ENCODE measurements around the gene LTO1. TPM values are rescaled to one million over a fixed set of nuclear protein-coding genes. Genes with fewer than 3 reads are reported as not detected.
A peak's percentile ranks its signal among the peaks of the same experiment; 100 is the strongest.

Gene LTO1
- total RNA-seq, 2 donors from 2014 or later = 23.4 to 37.7 TPM

DNA sequence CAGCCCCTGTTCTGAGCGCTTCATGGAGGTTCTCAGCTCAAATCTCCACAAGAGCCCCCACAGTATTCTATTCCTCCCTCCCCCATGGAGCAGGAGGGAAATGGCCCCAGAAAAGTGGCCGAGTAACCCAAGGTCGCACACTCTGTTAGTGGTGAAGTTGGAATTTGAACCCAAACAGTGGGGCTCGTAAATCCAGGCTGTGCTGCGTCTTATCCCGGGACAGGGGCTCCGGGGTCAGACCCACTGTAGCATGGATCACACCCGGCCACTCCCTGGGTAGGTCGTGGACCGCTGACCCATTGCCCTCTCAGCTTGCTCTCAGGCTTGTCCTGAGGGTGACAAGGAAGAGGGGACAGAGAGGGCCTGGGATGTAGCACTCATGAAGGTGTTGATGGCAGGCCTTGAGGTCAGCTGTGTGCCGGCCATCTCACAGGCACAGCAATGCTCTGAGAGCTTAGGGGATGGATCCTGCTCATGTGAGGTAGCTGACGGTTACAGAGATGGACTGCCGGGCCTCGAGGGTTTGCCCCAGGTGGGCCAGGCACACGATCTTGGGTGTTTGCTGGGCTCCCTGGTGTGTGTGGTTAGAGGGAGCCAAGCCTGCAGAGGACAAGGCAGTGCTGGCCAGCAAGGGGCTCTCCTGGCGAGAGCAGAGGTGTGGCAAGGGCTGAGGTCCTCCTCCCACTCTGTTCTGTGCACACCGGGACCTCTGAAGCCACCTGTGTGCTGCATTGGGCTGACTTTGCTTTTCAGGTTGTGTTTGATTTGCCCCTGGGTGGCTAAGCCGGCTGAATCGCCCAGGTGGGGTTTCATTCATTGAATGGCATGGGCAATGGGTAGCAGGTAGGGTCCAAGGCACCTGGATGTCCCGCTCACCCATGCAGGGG lies 31.0 kb upstream of the LTO1 start:
- H3K27ac Mint-ChIP-seq = no peak overlapping the region
- H3K4me1 Mint-ChIP-seq (ENCODE audit: low read depth in 2 of 2) = no peaks in the 10 kb centered on the region
- peak in 1 of 2 donors; percentile 34 for ATAC-seq
- no peaks in the 10 kb centered on the region for H3K9me3 Mint-ChIP-seq
- H3K36me3 Mint-ChIP-seq = no peaks in the 10 kb centered on the region
- no peak for DNase-seq (ENCODE audit: low spot score)
- H3K4me3 Mint-ChIP-seq = no peak overlapping the region
- H3K27me3 Mint-ChIP-seq = peaks cover 17 to 21% of the 10 kb centered on the region in 2 donors

DNA sequence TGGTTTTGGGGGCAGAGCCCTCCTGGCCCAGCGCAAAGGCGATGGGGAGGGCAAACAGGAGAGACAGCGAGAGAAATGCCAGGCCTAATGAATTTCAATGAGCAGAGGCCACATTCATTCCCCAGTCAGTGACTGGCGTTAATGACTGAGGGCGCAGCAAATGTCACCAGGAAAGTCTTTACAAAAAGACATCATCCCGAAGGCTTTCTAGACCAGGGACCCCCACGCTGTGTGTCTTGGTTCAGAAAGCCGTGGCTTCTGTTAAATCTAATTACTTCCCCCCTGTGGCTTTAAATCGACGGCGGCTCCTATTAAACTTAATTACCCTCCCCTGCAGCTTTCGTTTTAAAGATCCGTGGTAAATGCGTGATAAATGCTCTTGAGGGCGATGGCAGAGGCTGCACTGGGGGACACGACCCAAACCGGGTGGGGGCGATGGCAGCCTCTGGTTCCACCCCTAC lies 30.2 kb upstream of the LTO1 start:
- H3K27ac Mint-ChIP-seq = no peak overlapping the region
- H3K4me1 Mint-ChIP-seq (ENCODE audit: low read depth in 2 of 2) = no peaks in the 10 kb centered on the region
- no peaks in the 10 kb centered on the region for H3K9me3 Mint-ChIP-seq
- no peak overlapping the region for H3K4me3 Mint-ChIP-seq
- H3K36me3 Mint-ChIP-seq = no peaks in the 10 kb centered on the region
- peaks cover 20 to 22% of the 10 kb centered on the region in 2 donors for H3K27me3 Mint-ChIP-seq
- DNase-seq (ENCODE audit: low spot score) (no peak), ATAC-seq (no peak)

DNA sequence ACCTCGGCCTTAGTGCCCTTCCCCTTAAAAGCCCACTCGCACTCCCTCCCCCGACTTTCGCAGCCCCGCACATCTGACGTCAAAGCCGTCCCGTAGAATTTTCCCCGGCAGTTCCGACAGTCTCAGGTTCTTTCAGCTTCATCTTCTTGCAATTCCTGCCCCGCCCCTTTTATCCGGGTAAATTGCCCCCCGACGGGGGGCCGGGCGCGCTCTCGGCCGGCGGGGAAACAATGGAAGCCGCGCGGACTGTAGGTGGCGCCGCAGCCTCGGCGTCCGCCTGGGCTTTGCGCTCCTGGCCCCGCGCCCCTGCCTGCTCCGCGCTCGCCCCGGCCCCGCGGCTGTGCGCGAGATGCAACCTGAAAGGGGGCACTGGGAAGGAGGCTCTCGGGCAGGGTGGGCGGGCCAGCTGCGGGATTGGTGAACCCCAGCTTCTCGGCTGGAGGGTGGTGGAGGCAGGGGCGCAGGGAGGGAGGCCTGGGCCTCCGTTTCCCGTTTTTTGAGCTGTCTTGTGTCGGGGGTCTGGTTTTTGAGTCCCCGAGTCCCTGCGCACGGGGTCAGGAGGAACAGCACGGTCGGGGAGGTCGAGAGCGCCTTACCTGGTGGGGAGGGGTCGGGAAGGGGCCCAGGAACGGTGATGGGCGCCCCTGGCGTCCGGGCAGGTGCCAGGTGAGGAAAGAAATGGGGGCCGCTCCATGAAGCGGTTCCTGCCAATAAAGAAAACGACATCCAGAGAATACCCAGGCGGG lies 29.5 kb upstream of the LTO1 start:
- no peaks in the 10 kb centered on the region for H3K9me3 Mint-ChIP-seq
- H3K27ac Mint-ChIP-seq = no peak overlapping the region
- no peaks in the 10 kb centered on the region for H3K4me1 Mint-ChIP-seq (ENCODE audit: low read depth in 2 of 2)
- DNase-seq (ENCODE audit: low spot score) = no peak
- H3K36me3 Mint-ChIP-seq = no peaks in the 10 kb centered on the region
- H3K27me3 Mint-ChIP-seq = peaks cover 22 to 23% of the 10 kb centered on the region in 2 donors
- ATAC-seq = no peak
- no peak overlapping the region for H3K4me3 Mint-ChIP-seq

DNA sequence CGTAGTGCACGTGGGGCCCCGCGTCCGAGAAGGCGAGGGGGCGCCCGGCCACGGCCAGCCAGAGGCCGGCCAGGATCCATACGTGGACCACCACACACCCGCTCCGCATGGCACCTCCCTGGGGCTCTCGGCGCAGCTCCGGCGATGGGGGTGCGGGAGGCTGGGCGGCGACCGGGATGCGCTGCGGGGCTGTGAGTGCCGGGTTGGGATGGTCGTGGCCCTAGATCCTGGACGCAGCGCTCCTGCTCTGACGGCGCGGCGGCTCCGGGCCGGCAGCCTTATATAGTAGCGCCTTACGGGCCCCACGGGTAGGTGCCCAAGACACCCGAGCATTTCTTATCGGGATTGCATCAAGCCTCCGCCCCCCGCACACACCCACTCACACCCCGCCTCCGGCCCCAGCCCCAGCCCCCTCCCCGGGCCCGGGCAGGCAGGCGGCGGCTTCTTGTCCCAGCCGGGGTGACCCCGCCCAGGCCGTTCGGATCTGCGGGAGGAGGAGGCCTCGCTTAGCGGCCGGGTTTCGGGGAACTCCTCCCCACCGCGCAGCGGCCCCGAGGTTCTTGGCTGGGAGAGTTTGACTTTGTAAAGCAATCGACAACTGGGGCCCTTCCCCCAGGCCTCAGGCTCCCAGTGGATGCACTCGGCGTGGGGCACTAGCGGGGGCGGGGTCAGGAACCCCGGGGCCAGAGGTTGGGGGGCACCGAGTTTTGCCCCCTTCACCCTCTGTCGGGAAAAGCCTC lies 28.8 kb upstream of the LTO1 start, which contains the start of gene FGF19:
TSS of gene FGF19 (minus strand) at position 255 of the 740 bp plus-strand sequence. CDS start at position 109, 146 bp downstream.
- ATAC-seq (peak in 1 of 2 donors; percentile 19), DNase-seq (ENCODE audit: low spot score) (no peak)
- no peak within 1 kb of the TSS for H3K27ac Mint-ChIP-seq
- H3K9me3 Mint-ChIP-seq = no peaks in the 10 kb centered on the region
- no peaks in the 10 kb centered on the region for H3K4me1 Mint-ChIP-seq (ENCODE audit: low read depth in 2 of 2)
- H3K27me3 Mint-ChIP-seq = peaks cover 22 to 23% of the 10 kb centered on the region in 2 donors
- no peaks in the 10 kb centered on the region for H3K36me3 Mint-ChIP-seq
- H3K4me3 Mint-ChIP-seq = no peak within 1 kb of the TSS

DNA sequence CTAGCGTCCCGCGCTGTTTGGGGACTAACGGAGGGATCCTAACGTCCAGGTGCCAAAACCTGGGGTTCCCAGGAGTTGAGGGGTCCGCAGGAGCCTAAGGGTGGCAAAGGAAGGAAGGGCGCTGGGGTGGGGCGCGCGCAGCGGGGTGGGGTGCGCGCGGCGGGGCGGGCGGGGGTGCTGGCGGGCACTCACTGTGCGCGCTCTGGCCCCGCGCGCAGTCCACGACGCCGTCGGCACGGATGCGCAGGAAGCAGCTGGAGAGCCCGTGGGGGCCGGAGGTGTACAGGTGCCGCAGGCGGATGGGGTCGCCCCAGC lies 28.3 kb upstream of the LTO1 start:
- Mint-ChIP-seq H3K36me3 (no peaks in the 10 kb centered on the region), H3K4me1 (ENCODE audit: low read depth in 2 of 2) (no peaks in the 10 kb centered on the region), H3K27ac (no peak overlapping the region), H3K9me3 (no peaks in the 10 kb centered on the region), H3K27me3 (peaks cover 22 to 26% of the 10 kb centered on the region in 2 donors), H3K4me3 (no peak overlapping the region)
- ATAC-seq (no peak), DNase-seq (ENCODE audit: low spot score) (no peak)

DNA sequence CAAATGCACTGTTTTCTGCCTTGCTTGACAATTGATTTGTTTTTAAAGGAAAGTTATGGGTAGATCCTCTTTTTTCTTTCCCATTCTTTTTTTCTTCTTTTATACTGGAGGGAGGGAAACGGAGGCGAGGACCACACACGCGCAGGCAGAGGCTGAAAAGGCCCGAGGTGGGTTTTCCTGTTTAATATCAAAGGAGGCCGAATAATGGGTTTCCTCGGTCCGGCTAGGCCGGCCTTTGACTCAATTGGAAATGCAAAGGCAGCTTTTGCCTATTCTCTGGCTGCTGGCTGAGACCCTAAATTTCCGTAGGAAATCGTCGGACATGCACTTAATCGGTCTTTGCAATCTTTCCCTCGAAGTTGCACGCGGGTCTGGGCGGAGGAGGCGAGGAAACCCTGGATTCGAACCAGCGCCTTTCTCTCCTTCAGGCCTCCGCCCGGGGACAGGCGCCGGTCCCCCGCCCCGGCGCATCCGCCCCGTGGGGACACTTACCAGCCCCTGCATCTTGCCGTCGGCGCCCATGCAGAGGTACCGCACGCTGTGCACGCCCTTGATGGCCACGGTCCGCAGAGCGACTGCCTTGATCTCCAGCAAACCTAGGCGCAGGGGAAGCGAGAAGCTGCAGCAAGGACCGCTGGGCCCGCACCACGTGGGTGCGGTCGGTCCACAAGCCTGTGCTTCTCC lies 27.8 kb upstream of the LTO1 start:
- Mint-ChIP-seq H3K4me1 (ENCODE audit: low read depth in 2 of 2) (no peaks in the 10 kb centered on the region), H3K36me3 (no peaks in the 10 kb centered on the region), H3K4me3 (no peak overlapping the region), H3K27ac (no peak overlapping the region), H3K9me3 (no peaks in the 10 kb centered on the region), H3K27me3 (peaks cover 22 to 26% of the 10 kb centered on the region in 2 donors)
- ATAC-seq (no peak), DNase-seq (ENCODE audit: low spot score) (no peak)

DNA sequence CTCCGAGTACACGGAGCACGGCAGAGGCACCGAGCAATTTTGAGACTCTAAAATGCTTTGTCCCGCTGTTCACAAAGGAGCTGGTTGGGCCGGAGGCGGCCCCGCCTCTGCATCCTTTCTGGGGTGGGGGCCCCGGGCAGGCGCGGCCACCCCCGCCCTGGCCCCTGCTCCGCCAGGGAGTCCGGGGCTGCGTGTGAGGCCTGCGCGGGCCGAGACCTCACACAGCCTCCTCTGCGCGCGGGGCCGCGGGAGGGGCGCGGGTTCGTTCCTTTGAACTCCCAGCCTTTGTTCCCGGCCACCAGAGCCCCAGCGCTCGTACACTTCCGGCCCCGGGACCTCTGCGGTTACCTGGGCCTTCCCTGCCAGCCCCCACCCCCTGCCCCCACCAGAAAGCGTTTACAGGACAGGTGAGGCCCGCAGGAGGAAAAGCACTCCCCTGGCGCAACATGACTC lies 27.1 kb upstream of the LTO1 start:
- Mint-ChIP-seq H3K4me1 (ENCODE audit: low read depth in 2 of 2) (no peaks in the 10 kb centered on the region), H3K9me3 (no peaks in the 10 kb centered on the region), H3K36me3 (no peaks in the 10 kb centered on the region), H3K27me3 (peaks cover 18 to 24% of the 10 kb centered on the region in 2 donors), H3K27ac (no peak overlapping the region), H3K4me3 (no peak overlapping the region)
- ATAC-seq = no peak
- no peak for DNase-seq (ENCODE audit: low spot score)

DNA sequence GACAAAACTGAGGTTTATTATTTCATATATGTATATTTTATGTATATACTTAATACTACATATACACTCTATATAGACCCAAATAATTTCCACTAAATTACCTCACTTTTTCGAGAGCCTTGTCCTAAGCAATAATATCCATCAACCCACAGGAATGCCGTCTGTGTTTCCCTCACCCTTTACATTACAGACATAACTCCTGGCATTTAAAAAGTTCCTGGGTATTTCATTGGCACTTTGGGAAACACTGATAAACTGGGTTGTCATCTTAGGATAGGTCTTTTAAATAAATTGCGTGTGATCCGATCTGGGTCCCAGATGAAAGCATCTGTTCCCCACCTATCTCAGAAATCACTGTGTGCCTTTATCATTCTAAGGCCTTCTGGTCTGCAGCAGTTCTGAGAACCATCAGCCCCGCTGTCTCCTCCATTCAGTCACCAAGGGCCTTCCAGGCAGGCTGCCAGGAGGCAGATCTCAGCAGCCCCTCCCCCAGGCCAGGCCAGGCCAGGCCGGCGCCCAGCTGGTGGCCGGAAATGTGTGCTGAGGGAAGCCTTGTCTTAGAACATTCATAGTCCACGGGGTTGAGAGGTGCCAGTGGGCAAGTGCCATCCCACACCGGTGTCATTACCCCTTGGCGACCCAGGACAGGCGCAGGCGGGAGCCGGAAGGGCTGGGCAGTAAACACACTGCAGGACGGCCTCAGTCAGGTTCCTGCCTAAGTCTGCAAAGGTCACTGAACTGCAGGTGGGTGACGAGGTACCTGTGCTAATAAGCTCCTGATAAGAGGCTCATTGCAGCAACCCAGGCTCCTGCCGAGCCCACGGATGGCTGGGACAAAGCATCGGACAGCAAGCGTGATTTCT lies 25.4 kb upstream of the LTO1 start:
- Mint-ChIP-seq H3K36me3 (no peaks in the 10 kb centered on the region), H3K27ac (no peak overlapping the region), H3K4me3 (no peak overlapping the region), H3K9me3 (no peaks in the 10 kb centered on the region), H3K27me3 (peaks cover 20% of the 10 kb centered on the region in 2 donors), H3K4me1 (ENCODE audit: low read depth in 2 of 2) (no peaks in the 10 kb centered on the region)
- DNase-seq (ENCODE audit: low spot score) (no peak), ATAC-seq (no peak)

DNA sequence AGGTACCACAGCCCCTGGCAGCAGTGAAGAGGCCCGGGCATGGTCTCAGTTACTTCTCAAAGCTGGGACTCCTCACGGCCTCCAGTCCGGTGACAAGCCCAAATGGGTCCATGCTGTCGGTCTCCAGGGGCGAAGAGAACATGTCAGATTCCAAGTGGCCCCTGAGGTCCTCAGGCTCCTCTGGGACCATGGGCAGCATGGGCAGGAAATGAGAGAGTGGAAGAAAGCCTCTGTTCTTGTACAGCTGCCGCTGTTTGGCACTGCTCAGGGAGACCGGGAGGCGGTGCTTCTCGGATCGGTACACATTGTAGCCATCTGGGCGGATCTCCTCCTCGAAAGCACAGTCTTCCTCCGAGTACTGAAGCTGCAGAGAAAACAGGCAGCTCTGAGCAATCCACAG lies 24.1 kb upstream of the LTO1 start:
- H3K36me3 Mint-ChIP-seq = no peaks in the 10 kb centered on the region
- H3K27ac Mint-ChIP-seq = no peak overlapping the region
- H3K4me3 Mint-ChIP-seq = no peak overlapping the region
- H3K4me1 Mint-ChIP-seq (ENCODE audit: low read depth in 2 of 2) = no peaks in the 10 kb centered on the region
- DNase-seq (ENCODE audit: low spot score) (no peak), ATAC-seq (no peak)
- peaks cover 22 to 24% of the 10 kb centered on the region in 2 donors for H3K27me3 Mint-ChIP-seq
- no peaks in the 10 kb centered on the region for H3K9me3 Mint-ChIP-seq

DNA sequence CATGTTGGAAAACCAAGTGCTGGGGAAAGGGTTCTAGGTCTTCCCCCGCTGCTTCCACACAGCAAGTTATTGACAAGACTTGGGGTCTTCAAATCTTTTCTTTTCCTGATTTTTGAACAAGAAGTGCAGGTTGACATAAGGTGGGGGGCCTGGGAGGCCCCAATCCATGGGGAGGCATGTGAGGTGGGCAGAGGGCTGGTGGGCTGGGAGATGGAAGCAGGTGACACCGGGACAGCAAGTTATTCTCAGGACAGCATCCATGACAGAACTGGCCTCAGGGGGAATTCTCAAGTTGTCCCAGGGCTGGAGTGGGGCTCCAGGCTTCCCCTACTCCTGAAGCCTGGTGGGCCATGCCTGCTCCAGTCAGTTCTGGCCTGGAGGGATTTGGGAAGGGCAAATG lies 23.2 kb upstream of the LTO1 start:
- Mint-ChIP-seq H3K9me3 (no peaks in the 10 kb centered on the region), H3K36me3 (no peaks in the 10 kb centered on the region), H3K27me3 (peaks cover 22 to 24% of the 10 kb centered on the region in 2 donors), H3K27ac (no peak overlapping the region), H3K4me1 (ENCODE audit: low read depth in 2 of 2) (no peaks in the 10 kb centered on the region), H3K4me3 (no peak overlapping the region)
- no peak for DNase-seq (ENCODE audit: low spot score)
- ATAC-seq = no peak

DNA sequence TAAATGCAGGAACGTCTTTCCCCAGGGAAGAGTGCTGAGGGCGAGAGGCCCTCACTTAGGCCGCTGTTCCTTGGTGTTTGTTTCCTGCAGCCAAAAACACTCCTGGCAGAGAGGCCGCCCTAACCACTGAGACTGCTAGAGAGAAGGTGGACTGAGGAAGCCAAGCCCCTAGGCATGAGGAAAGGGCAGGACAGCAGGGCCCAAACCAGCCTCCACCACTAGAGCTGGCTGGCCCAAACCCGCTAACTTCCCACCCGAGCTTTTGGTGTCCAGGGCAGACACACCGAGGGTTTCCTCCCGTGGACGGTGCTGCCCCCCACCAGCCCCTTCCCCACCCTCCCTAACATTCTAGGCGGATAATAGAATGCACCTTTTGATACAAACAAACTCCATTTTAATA lies 22.7 kb upstream of the LTO1 start:
- H3K27ac Mint-ChIP-seq = no peak overlapping the region
- peaks cover 20 to 24% of the 10 kb centered on the region in 2 donors for H3K27me3 Mint-ChIP-seq

DNA sequence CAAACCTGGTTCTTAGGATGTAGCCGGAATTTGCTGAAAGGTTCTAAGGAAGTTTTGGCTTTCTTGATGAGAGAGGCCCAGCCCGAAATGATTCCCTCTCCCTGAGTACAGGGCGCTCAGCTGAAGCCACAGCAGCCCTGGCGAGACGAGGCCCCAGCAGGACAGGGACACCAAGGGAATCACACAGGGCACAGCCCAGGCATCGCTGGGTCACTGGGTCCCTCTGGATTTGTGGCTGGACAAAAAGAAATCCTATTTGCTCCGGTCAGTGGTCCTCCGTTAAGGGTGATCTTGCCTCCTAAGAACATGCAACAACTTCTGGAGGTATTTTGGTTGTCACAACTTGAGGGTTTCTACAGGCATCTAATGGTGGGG lies 22.3 kb upstream of the LTO1 start:
- ATAC-seq (no peak), DNase-seq (ENCODE audit: low spot score) (no peak)
- H3K4me3 Mint-ChIP-seq = no peak overlapping the region
- H3K36me3 Mint-ChIP-seq = no peaks in the 10 kb centered on the region
- no peaks in the 10 kb centered on the region for H3K9me3 Mint-ChIP-seq
- peaks cover 20 to 28% of the 10 kb centered on the region in 2 donors for H3K27me3 Mint-ChIP-seq
- no peaks in the 10 kb centered on the region for H3K4me1 Mint-ChIP-seq (ENCODE audit: low read depth in 2 of 2)
- no peak overlapping the region for H3K27ac Mint-ChIP-seq

More for the DNA sequence above, 22.7 kb upstream of the LTO1 start:
- ATAC-seq = no peak
- Mint-ChIP-seq H3K36me3 (no peaks in the 10 kb centered on the region), H3K9me3 (no peaks in the 10 kb centered on the region), H3K4me3 (no peak overlapping the region), H3K4me1 (ENCODE audit: low read depth in 2 of 2) (no peaks in the 10 kb centered on the region)
- no peak for DNase-seq (ENCODE audit: low spot score)

Data from natural killer cell treated with Interleukin-12 subunit alpha and Interleukin-12 subunit beta and Interleukin-15 and Interleukin-18, amount 100 ng/mL, for 72 hours (primary cell).